GM21717 (cell line): ENCODE data around the gene NDST1.
"Not testable (repeated sequence)": the region's sequence is repeated elsewhere in the genome, so short reads cannot be mapped to it uniquely, and the experiment has no call there.

Experiments
- ATAC-seq: cut with Tn5 transposase; IDR thresholded peaks from one replicate; pipeline ENCODE4 v1.9.1; 2021; ENCODE audit warnings: mild to moderate bottlenecking, moderate library complexity; ENCODE audit not compliant: unreplicated experiment

Gene NDST1

GRCh38 chr5:150507474-150508276, at the start of gene NDST1:
TSS of gene NDST1 (plus strand) at chr5:150508131. CDS start at chr5:150521255, 13,124 bp downstream.
- no peak for ATAC-seq

GRCh38 chr5:150458802-150459557, 49.0 kb upstream of the NDST1 start:
- peak; percentile 63 for ATAC-seq

- peak; percentile 10 for ATAC-seq
Observed at GRCh38 chr5:150460781-150461180, 47.1 kb upstream of the NDST1 start.

GRCh38 chr5:150461231-150461630, 46.7 kb upstream of the NDST1 start:
- ATAC-seq = peak; percentile 87

GRCh38 chr5:150464554-150465012, 43.3 kb upstream of the NDST1 start:
- ATAC-seq = no peak

GRCh38 chr5:150465927-150466326, 42.0 kb upstream of the NDST1 start:
- no peak for ATAC-seq

- no peak for ATAC-seq
Observed at GRCh38 chr5:150468206-150468605, 39.7 kb upstream of the NDST1 start.

GRCh38 chr5:150469718-150470469, 38.0 kb upstream of the NDST1 start:
- no peak for ATAC-seq

GRCh38 chr5:150473673-150474358, 34.1 kb upstream of the NDST1 start:
- no peak for ATAC-seq

- ATAC-seq = not testable (repeated sequence)
Observed at GRCh38 chr5:150476568-150476967, 31.4 kb upstream of the NDST1 start.

- ATAC-seq = no peak
Observed at GRCh38 chr5:150479416-150479815, 28.5 kb upstream of the NDST1 start.

- ATAC-seq = no peak
Observed at GRCh38 chr5:150481708-150481965, 26.3 kb upstream of the NDST1 start.

- ATAC-seq = no peak
Observed at GRCh38 chr5:150481972-150482406, 25.9 kb upstream of the NDST1 start.

GRCh38 chr5:150484964-150485692, 22.8 kb upstream of the NDST1 start:
- ATAC-seq = no peak

GRCh38 chr5:150485693-150486401, 22.1 kb upstream of the NDST1 start:
- no peak for ATAC-seq

GRCh38 chr5:150486402-150487198, 21.3 kb upstream of the NDST1 start:
- ATAC-seq = no peak

GRCh38 chr5:150487199-150488061, 20.5 kb upstream of the NDST1 start:
- ATAC-seq = no peak
